Measurements from ENCODE around the gene SPDYE17.
A peak's percentile ranks its signal among the peaks of the same experiment; 100 is the strongest.
"Not testable (repeated sequence)": the region's sequence is repeated elsewhere in the genome, so short reads cannot be mapped to it uniquely, and the experiment has no call there.

Gene SPDYE17

DNA sequence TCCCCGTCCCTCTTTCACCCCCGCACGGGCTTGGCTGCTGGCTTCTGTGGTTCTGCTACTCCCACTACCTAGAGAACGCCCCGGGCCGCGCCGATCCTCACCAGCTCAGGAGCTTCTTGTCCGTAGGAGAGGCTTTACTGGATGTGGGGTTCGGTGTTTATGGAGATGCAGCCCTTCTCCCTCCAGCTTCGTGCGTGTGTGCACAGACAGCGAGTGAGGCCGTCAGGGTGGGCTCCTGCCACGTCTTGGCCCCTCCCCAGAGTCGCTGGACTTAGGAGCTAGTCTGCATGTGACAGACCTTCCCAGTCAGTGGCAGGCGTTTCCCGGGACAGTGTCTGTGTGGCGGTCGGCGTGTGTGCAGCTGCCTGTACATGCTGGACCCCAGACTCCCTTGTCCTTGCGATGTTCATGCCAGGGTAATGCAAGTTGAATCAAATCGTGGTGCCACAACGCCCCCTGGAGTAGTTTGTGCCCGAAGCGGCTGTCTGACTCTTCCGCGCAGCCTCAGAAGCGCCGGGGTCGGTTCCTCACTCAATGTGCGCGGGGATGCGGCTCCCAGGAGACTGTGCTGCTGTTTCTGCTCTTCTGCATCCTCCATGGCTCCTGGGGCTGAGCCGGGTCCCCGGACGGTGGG lies 32.6 kb downstream of the SPDYE17 start:
- DNase-seq; intact Hi-C loops (cut with DNase I): not testable (repeated sequence)

DNA sequence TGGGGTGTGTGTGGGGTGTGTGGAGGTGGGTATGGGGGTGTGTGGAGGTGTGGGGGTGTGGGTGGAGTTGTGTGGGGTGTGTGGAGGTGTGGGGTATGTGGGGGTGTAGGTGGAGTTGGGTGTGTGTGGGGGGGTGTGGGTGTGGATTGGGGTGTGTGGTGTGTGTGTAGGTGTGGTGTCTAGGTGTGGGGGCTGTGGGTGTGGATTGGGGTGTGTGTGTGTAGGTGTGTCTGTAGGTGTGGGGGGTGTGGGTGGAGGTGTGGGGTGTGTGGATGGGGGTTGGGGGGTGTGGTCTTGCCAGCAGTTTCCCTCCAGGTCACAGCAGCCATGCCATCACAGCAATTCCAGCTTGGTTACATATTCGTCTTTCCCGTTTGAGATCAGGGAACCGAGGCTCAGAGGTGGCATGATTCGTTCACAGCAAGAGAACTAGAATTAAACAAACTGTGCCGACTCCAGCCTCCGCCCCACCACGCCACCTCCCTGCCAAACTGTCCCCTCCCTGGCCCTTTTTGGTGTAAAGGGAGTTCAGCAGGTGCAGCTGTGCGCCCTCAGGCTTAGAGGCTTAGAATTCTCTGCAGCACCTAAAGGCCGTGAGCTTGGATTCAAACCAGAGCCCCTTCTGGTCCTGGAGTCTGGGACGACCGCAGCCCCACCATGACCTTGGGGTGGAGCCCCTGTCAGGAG lies 33.3 kb downstream of the SPDYE17 start:
- DNase-seq, result peak in 4 of 10 donors; percentile 5 to 86 (median 78)
- intact Hi-C loops (cut with DNase I), result not testable (repeated sequence)

DNA sequence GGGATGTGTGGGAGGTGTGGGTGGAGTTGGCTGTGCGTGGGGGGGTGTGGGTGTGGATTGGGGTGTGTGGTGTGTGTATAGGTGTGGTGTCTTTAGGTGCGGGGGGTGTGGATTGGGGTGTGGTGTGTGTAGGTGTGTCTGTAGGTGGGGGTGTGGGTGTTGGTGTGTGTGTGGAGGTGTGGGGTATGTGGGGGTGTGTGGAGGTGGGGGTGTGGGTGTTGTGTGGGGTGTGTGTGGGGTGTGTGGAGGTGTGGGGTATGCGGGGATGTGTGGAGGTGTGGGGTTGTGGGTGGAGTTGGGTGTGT lies 33.9 kb downstream of the SPDYE17 start:
- peak in 1 of 10 donors; percentile 59 for DNase-seq
- intact Hi-C loops (cut with DNase I), result no loop called here

DNA sequence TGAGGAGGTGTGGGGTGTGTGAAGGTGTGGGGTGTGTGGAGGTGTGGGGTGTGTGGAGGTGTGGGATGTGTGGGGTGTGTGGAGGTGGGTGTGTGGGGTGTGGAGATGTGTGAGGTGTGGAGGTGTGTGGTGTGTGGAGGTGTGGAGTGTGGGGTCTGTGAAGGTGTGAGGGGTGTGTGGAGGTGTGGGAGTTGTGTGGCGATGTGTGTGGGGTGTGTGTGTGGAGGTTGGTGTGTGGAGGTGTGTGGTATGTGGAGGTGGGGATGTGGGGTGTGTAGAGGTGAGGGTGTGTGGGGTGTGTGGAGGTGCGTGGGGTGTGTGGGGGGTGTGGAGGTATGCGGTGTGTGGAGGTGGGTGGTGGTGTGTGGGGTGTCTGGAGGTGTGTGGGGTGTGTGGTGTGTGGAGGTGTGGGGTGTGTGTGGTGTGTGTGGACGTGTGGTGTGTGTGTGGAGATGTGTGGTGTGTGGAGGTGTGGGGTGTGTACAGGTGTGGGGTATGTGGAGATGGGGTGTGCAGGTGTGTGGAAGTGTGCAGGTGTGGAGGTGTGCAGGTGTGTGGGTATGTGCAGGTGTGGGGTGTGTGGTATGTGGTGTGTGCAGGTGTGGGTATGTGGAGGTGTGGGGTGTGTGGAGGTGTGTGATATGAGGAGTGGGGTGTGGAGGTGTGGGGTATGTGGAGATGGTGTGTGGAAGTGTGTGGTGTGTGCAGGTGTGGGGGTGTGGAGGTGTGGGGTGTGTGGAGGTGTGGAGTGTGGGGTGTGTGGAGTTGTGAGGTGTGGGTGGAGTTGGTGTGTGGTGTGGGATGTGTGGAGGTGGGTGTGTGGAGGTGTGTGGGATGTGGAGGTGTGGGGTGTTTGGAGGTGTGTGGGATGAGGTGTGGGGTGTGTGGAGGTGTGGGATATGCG lies 34.5 kb downstream of the SPDYE17 start:
- no peak for DNase-seq
- intact Hi-C loops (cut with DNase I), result no loop called here

DNA sequence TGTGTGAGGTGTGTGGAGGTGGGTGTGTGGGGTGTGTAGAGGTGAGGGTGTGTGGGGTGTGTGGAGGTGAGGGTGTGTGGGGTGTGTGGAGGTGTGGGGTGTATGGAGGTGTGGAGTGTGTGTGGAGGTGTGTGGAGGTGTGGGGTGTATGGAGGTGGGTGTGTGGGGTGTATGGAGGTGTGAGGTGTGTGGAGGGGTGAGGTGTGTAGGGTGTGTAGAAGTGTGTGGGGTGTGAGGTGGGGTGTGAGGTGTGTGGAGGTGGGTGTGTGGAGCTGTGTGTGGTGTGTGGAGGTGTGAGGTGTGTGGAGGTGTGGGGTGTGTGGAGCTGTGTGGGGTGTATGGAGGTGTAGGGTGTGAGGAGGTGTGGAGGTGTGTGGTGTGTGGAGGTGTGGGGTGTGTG lies 35.2 kb downstream of the SPDYE17 start:
- intact Hi-C loops (cut with DNase I); DNase-seq: not testable (repeated sequence)

DNA sequence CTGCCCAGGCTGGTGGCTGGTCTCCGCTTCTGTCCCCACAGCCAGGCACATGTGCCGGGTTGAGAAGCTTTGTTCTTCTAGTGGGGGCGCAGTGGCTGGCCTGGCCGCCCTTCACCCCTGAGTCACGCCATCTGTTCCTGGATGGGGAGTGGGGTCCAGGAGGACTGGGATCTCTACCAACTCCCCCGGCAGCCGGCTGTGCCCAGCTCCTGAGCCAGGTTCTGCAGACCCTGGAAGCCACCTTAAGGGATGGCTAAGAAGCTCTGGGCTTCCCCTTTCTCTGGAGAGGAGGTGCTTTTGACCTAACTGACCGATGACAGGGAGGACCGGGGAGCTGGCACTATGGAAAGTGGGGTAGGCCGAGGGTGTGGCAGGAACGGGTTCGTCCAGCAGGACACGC lies 37.9 kb downstream of the SPDYE17 start:
- DNase-seq; intact Hi-C loops (cut with DNase I): not testable (repeated sequence)

DNA sequence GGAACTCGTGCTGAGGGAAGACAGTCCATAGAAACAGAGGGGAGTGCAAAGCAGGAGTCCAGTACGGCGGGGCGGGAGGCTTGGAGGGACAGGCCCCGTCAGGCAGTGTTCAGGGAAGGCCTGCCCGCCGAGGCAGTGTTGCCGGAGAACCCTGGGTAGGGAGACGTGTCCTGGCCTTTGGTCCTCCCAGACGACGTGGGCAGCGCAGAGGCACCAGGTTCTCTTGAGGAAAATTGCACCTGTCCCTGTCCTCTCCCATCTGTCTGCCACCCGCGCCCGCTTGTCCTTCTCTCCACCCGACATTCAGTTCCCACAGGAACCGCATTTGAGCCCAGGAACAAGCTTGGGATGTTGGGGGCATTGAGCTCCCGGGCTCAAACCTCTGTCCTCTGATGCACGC lies 38.3 kb downstream of the SPDYE17 start:
- peak in 3 of 10 donors; percentile 66 to 85 (median 66) for DNase-seq
- intact Hi-C loops (cut with DNase I), result not testable (repeated sequence)

DNA sequence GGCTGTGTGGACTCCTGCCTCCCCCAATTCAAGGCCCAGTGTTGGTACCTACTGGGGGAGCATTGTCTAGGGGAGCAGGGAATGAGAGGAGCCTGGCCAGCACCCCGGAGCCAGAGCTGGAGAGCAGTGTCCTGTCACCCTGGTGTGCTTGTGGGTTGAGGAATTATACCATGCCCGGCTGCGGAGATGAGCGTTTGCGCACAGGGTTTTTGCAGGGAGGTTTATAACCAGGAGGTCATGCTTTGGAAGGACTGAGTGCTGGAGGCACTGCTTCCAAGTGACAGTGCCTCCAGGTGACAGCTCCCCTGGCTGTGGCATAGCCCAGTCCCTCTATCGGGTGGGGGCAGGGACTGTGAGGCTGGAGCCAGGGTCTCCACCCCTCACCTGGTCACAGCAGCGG lies 39.3 kb downstream of the SPDYE17 start:
- DNase-seq; intact Hi-C loops (cut with DNase I): not testable (repeated sequence)

DNA sequence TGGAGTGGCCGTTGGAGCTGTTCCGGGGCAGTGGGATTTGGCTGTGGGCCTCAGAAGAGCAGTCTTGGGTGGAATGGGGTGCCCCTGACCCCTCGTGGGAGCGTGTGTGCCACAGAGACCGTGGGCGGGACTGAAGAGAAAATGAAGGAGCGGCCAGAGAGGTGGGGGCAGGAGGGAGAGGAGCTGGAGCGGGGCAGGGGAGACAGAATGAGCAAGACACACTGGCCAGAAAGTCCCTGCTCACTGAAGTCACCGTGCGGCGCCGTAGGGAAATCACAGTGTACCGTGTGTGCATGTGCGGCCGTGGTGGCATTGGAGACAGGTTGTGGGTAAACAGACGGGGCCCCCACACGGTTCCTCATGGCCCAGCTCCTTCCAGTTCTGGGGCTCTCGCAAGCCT lies 40.0 kb downstream of the SPDYE17 start:
- intact Hi-C loops (cut with DNase I); DNase-seq: not testable (repeated sequence)

DNA sequence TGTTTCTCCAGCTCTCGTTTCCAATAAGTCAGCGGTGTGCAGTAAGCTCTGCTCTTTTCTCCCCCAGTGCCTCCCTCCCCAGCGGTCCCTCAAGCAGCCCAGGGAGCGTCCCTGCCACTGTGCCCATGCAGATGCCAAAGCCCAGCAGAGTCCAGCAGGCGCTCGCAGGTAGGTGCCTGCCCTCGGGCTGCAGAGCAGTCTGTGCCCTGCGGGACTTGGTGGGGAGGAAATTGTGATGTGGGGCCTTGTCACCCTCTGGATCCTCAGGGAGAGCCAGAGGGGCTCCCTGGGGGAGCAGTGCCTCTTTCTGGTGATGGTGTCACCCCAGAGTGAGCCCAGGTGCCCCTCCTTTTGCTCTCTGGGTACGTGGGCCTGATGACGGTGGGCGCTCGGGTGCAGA lies 42.0 kb downstream of the SPDYE17 start:
- intact Hi-C loops (cut with DNase I), result not testable (repeated sequence)
- DNase-seq, result peak in 1 of 10 donors; percentile 44

DNA sequence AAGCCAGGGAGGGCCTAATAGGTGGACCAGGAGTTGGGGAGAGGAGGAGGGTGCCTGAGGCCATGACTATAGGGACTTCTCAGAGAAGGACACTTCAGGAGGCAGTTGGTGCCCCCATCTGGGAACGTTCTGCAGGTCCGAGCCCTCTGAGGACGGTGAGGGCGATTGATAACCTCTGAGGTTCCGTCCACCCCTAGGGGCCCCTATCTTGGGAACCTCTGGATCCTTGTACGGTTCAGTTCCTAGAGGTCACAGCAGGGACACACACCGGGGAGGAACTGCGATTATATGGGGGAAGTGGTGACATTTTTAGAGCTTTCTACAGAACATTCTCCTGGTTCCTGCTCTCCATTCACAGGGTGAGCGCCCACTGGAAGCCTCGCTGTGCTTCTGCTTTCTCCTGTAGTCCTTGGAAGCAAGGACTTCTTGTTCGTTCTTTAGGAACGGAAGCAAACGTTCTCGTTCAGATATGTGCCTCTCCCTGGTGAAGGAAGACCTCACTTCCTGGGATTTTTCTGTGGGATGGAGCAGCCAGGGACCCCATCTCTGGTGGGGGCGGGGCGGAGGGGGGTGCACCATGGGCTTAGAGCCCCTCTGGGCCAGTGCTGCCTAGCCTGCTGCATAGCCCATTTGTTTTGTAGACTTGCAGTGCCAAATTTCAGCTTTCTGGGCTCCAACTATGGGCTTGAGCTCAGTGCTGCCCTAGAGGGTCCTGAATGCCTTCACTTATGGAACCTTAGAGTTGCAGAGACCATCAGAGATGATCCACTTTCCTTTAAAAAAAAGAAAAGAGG lies 46.0 kb downstream of the SPDYE17 start:
- DNase-seq; intact Hi-C loops (cut with DNase I): not testable (repeated sequence)

DNA sequence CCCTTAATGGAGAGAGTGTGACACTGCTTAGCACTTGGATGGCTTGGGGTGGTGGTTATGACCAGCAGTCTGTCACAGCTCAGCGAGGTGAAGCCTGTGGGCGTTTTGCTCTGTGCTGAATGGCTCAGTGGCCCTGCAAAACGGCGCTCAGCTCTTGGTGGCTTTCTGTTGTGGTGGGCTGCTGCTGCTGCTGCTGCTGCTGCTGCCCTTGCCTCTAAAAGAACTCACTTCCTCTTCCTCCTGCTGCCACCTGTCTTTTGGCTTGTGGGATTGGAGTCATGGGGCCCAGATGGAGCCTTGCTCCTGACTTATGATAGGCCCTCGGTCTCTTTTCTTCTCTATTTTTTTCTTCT lies 47.4 kb downstream of the SPDYE17 start:
- intact Hi-C loops (cut with DNase I); DNase-seq: not testable (repeated sequence)

DNA sequence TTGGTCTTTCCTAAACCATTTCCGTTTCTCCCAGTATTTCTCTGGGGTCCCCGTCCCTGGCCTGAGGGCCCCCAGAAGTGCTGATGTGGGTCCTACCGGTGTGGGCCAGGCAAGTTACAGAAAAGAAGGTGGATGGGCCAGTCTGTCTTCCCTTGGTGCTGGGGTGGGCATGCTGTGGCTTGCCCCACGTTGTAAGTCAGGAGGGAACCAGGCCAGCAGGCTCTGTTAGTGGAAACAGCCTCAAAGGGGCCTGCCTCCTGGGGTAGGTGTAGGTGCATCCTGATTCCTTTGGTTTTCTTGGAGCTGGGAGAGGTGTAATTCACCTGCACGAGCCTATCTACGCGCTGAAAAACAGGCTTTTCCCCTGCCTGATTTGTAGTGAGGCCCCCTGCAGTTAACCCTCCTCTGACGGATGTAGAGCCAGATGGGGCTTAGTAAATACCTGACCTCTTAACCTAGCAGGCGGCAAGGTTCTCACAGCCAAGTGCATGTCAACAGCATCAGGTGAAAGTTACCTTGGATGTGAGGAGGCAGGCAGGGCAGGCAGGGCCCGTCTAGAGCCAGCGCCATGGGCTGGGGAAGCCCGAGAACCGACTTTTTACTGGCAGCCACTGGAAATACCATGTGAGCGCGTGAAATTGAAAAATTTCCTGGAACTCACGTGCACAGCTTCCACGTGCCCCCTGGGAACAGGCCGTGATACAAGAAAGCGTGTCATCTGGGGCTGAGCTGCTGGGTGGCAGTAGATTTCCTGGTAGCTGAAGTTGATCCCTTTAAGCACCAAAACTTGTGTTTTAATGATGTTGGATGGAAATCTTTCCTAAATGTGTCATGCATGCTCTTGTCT lies 48.0 kb downstream of the SPDYE17 start:
- intact Hi-C loops (cut with DNase I); DNase-seq: not testable (repeated sequence)

DNA sequence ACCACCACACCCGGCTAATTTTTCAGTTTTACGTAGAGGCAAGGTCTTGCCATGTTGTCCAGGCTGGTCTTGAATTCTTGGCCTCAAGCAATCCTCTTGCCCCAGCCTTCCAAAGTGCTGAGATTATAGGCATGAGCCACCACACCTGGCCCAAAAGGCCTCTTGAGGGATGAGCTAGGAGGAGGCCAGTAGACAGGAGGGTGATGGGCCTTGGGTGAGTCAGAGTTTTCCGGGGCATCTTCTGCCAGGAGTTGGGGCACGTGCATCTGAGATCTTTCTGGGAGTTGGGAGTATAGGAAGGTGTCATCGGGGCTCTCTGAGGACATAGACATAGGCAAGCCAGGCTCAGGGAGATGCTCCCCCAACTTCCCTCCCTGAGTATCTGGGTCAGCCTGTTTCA lies 48.8 kb downstream of the SPDYE17 start:
- DNase-seq; intact Hi-C loops (cut with DNase I): not testable (repeated sequence)

DNA sequence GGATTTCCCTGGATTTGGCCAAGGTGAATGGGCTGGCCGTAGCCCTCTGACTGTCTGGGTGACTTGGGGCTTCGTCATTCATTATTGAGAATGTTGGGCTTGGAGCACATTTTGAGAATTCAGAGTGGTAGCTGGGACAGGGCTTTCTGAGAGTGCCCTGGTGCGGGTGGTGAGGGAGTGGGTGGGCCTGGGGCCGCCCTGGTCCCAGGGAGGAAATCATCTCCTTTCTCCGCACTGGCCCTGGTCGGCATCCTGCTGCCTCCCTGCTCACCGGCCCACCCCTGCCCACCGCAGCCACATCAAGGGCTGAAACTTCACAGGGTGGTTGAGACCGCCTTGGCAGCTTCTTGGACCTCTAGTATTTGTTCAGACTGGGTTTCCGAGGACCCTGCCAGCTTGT lies 49.7 kb downstream of the SPDYE17 start:
- intact Hi-C loops (cut with DNase I); DNase-seq: not testable (repeated sequence)

DNA sequence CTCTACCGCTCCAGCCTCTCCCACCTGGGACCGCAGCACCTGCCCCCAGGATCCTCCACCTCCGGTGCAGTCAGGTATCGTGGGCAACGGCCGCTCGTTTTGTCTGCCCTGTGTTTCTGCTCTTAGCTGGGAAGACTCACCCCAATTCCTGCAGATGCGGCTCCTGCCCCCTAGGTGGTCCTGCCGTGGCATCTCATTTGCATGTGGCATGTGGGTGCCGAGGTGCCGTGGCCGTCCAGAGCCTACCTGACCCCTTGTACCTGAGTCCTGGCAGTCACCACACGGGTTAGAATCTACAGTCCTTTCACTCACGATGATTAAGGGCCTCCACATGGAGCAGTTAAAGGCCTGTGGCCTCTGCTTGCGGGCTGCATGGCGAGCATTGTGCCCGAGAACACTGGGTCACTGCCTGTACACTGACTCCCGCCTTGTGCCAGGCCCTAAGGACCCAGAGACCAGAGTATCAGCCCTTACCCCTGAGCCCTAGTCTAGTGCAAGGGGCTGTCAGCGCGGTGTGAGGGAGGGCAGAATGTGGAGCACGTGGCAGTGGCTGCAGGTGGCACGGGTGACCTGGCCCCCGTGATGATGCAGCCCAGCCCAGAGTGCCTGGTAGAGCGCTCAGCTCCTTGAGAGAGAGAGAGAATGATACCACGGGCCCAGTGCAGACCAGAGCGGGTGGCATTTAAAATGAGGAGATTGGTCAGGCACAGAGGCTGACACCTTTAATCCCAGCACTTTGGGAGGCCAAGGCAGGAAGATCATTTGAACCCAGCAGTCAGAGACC lies 50.8 kb downstream of the SPDYE17 start:
- peak in 1 of 10 donors; percentile 15 for DNase-seq
- intact Hi-C loops (cut with DNase I), result not testable (repeated sequence)

DNA sequence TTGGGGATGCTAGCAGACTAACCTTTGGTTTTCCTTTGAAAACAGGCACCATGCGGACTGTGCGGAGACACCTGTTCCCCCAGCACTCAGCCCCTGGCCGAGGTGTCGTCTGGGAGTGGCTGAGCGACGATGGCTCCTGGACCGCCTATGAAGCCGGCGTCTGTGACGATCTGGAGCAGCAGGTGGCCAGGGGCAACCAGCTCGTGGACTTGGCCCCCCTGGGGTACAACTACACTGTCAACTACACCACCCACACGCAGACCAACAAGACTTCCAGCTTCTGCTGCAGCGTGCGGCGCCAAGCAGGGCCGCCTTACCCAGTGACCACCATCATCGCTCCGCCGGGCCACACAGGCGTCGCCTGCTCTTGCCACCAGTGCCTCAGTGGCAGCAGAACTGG lies 51.6 kb downstream of the SPDYE17 start:
- intact Hi-C loops (cut with DNase I), result not testable (repeated sequence)

DNA sequence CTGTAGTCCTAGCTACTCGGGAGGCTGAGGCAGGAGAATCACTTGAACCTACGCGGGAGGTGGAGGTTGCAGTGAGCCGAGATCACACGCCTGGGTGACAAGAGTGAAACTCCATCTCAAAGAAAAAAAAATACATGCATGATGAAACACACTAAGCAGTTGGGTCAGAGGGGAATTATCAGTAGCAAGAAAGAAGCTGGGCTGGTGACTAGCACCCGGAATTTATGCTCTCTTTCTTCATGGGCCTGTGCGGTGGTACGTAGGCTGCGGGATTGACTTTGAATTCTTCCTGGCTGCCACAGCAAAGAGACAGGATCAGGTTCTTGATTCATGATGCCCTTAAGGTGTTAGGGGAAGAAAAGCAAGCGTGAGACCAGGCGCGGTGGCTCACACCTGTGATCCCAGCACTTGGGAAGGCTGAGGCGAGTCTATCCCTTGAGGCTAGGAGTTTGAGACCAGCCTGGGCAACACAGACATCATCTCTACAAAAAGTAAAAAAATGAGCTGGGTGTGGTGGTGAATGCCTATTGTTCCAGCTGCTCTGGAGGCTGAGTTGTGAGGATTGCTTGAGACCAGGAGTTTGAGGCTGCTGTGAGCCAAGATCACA lies 54.3 kb downstream of the SPDYE17 start:
- peak in 2 of 10 donors; percentile 18 to 20 for DNase-seq
- intact Hi-C loops (cut with DNase I), result not testable (repeated sequence)

More for the DNA sequence above, 51.6 kb downstream of the SPDYE17 start:
- DNase-seq, result peak in 1 of 10 donors; percentile 59

All from posterior cingulate gyrus (tissue), 11 donors.